Kidney (tissue), 14 donors: ENCODE results near the gene MLLT10. TPM values are rescaled to one million over a fixed set of nuclear protein-coding genes. Genes with fewer than 3 reads are reported as not detected.
A peak's percentile ranks its signal among the peaks of the same experiment; 100 is the strongest.

ENCODE experiments used
- DNase-seq, 5 donors: peaks; one replicate each; pipeline ENCODE4 v3.0.0-alpha.2; 2013 to 2020
- FAIRE-seq: peaks from 2 replicates; lab custom pipeline; 2012; peaks lifted over from hg19 to GRCh38; lab: Jason Lieb, UNC
- H3K27ac ChIP-seq, 2 donors: one replicate each; pipeline ENCODE4 v1.7.0; 2013; ENCODE audit warnings: low read depth in 2 of 2, low read length in 2 of 2, inconsistent platforms in 1 of 2
- H3K27me3 ChIP-seq: one replicate; pipeline ENCODE4 v1.7.1; 2013; ENCODE audit warnings: low read length, inconsistent platforms; ENCODE audit not compliant: control insufficient read depth, insufficient read depth
- H3K36me3 ChIP-seq, 3 donors: one replicate each; pipeline versions ENCODE4 v1.7.0 to v1.7.1; 2013; ENCODE audit warnings: low read length in 3 of 3, control low read depth in 1 of 3, inconsistent platforms in 1 of 3; ENCODE audit not compliant: insufficient read depth in 3 of 3, control insufficient read depth in 2 of 3
- H3K4me1 ChIP-seq, 3 donors: one replicate each; pipeline versions ENCODE4 v1.7.0 to v1.7.1; 2013; ENCODE audit warnings: low read length in 3 of 3, inconsistent platforms in 1 of 3, low read depth in 1 of 3; ENCODE audit not compliant: control insufficient read depth in 2 of 3, insufficient read depth in 2 of 3
- H3K4me3 ChIP-seq, 3 donors: one replicate each; pipeline versions ENCODE4 v1.7.0 to v1.8.1; 2013; ENCODE audit warnings: low read length in 3 of 3, control low read depth in 1 of 3, inconsistent platforms in 1 of 3
- H3K9ac ChIP-seq, 3 donors: one replicate each; pipeline versions ENCODE4 v1.7.0 to v1.7.1; 2013; ENCODE audit warnings: low read length in 3 of 3, control low read depth in 1 of 3, inconsistent platforms in 1 of 3
- H3K9me3 ChIP-seq, 3 donors: one replicate each; pipeline versions ENCODE4 v1.7.0 to v1.7.1; 2013; ENCODE audit warnings: low read length in 3 of 3, control low read depth in 1 of 3, inconsistent platforms in 1 of 3; ENCODE audit not compliant: control insufficient read depth in 2 of 3, insufficient read depth in 1 of 3
- CTCF ChIP-seq: IDR thresholded peaks from 3 replicates; pipeline ENCODE4 v1.5.1; 2012; ENCODE audit warnings: mild to moderate bottlenecking, moderate library complexity, borderline replicate concordance; ENCODE audit not compliant: insufficient read depth; ENCODE audit errors: extremely low read depth
- intact Hi-C: fragments of 100-400 bp; cut with DNase I; formaldehyde crosslinking; loops from one replicate; pipeline ENCODE4 v1.11.1; 2022
- polyA plus RNA-seq: library from polyadenylated mRNA; stranded (reverse); fragments of 350-450 nt; fragmentation: Illumina TruSeq; extraction: RNeasy Lipid Tissue Mini Kit (QIAGEN cat#74804); gene quantifications from one replicate; pipeline ENCODE4 v1.2.3, GENCODE V29; 2014; ENCODE audit warnings: low read depth, low replicate concordance; ENCODE audit not compliant: insufficient read depth
- total RNA-seq: library from RNA; stranded (reverse); fragmentation: NEBNext Ultra II Directional; extraction: Animal tissue kit (Norgen Biotek cat#: 25700); gene quantifications from one replicate; pipeline ENCODE4 v1.2.1, GENCODE V29; 2021
- donor health status: control.
- donor health status: control.
- donor health status: control.
- donor health status: control.
- donor health status: control.
- donor health status: DM: yes; HTN: yes; CAD: no.
- donor health status: Normal renal cell carcinoma (clear cell type).

Gene MLLT10
- total and polyA plus RNA-seq, 2 donors from 2014 or later = 11.0 to 54.2 TPM

GRCh38 chr10:21719502-21719901 lies 185.5 kb downstream of the MLLT10 start:
- no peaks in the 10 kb centered on the region for H3K27me3 ChIP-seq
- DNase-seq (no peak), FAIRE-seq (no peak)
- no peak overlapping the region for H3K4me3 ChIP-seq
- peaks cover 2 to 9% (median 3%) of the 10 kb centered on the region in 3 donors for H3K36me3 ChIP-seq
- H3K9ac ChIP-seq = no peak overlapping the region
- intact Hi-C loops = no loop called here
- H3K9me3 ChIP-seq = no peaks in the 10 kb centered on the region
- peaks cover 0 to 6% (median 3%) of the 10 kb centered on the region in 3 donors for H3K4me1 ChIP-seq
- H3K27ac ChIP-seq = no peak overlapping the region
- no peak for TF ChIP-seq CTCF

DNA sequence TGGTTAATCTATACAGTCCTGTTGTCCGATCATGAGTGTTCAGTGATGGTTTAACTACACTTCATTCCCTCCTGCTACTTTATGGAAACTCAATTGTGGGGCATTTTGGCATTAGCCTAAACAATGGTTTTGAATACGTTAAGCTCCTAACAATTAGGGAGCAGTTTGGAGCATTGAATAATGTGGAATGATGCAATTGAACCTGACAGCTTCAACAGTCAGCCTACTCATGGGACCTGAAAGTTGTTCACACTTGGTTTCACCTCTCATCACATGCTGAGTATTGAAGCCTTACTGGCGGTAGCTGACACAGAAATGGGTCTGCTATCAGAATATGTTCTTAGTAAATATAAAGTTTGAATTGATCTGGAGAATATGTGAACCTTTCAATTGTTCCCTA lies 186.1 kb downstream of the MLLT10 start:
- FAIRE-seq (no peak), DNase-seq (peak in 1 of 5 donors; percentile 32)
- H3K9ac ChIP-seq = no peak overlapping the region
- H3K4me3 ChIP-seq = no peak overlapping the region
- no peaks in the 10 kb centered on the region for H3K9me3 ChIP-seq
- peaks cover 0 to 6% (median 4%) of the 10 kb centered on the region in 3 donors for H3K4me1 ChIP-seq
- intact Hi-C loops = no loop called here
- TF ChIP-seq CTCF = no peak
- no peaks in the 10 kb centered on the region for H3K27me3 ChIP-seq
- no peak overlapping the region for H3K27ac ChIP-seq
- peaks cover 1 to 9% (median 2%) of the 10 kb centered on the region in 3 donors for H3K36me3 ChIP-seq

DNA sequence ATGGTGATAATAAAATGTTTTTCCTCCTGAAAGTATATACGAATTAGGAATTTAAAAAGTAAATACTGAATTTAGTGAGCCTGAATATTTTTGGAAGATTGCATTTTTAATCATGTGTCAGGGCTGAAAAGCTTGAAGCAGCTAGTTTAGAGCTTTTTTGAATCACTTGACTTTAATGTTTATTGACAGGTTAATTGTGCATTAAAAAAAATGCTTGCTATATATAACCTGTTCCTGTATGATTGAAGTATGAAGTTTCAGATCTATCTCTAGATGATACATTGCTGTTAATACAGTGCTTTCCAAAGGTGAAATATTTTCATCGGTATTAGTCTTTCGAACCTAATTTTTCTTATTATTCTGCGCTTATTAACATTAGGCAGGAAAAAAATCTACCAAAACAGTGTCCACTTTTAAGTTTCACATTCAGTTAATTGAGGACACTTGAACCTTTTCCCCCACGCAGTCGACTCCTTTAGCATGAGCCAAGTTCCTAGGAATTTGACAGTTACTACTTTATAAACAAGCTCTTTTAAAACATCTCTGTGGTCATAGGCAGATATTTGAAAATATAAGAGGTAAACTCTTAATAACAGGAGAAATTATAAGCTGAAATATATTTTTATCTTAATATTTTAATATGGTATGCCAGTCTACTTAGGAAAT lies 187.1 kb downstream of the MLLT10 start:
- FAIRE-seq = no peak
- peak in 1 of 5 donors; percentile 51 for DNase-seq

More for the DNA sequence above, 187.1 kb downstream of the MLLT10 start:
- H3K36me3 ChIP-seq = peaks cover 0 to 2% (median under 1%) of the 10 kb centered on the region in 3 donors
- intact Hi-C loops = no loop called here
- H3K27me3 ChIP-seq = no peaks in the 10 kb centered on the region
- no peak overlapping the region for H3K9ac ChIP-seq
- TF ChIP-seq CTCF = no peak
- peaks cover 0 to 6% (median 6%) of the 10 kb centered on the region in 3 donors for H3K4me1 ChIP-seq
- H3K4me3 ChIP-seq = no peak overlapping the region
- H3K9me3 ChIP-seq = no peaks in the 10 kb centered on the region
- no peak overlapping the region for H3K27ac ChIP-seq
